B cell (primary cell): ENCODE data around the gene VPS33A. TPM values are rescaled to one million over a fixed set of nuclear protein-coding genes. Genes with fewer than 3 reads are reported as not detected.

Experiments
- ATAC-seq: fragments of 200-7000 bp; cut with Tn5 transposase; one replicate; pipeline ENCODE4 v1.10.0; 2021; ENCODE audit warnings: low read depth, mild to moderate bottlenecking, moderate number of reproducible peaks, moderate library complexity
- CTCF ChIA-PET: fragments of 350-600 bp; sonication (Branson Sonifier 250); formaldehyde crosslinking; loops from one replicate; lab custom pipeline; 2021; ENCODE audit warnings: antibody characterized with exemption, inconsistent platforms; lab: Charles Lee
- POLR2A ChIA-PET: fragments of 350-600 bp; sonication (Branson Sonifier 250); formaldehyde crosslinking; loops from one replicate; lab custom pipeline; 2021; ENCODE audit warnings: antibody characterized with exemption; lab: Charles Lee
- DNase-seq: peaks from one replicate; pipeline ENCODE4 v3.0.0; 2013
- H2AFZ ChIP-seq: 2 replicates; pipeline ENCODE4 v1.6.1; 2012; ENCODE audit warnings: mild to moderate bottlenecking, low read depth, low read length; ENCODE audit not compliant: insufficient read depth, poor library complexity, severe bottlenecking
- H3K27ac ChIP-seq, 2 donors: 1 replicate in 1 of 2; 2 replicates in 1 of 2; pipeline ENCODE4 v1.5.1; 2012 to 2013; ENCODE audit warnings: low read length in 2 of 2, mild to moderate bottlenecking in 2 of 2, moderate library complexity in 1 of 2
- H3K27me3 ChIP-seq, 4 experiments: fragments of 200-600 bp in 1 of 4; sonication (generic) in 1 of 4; replicated peaks in 1 of 4; 1 replicate in 2 of 4; 2 replicates in 2 of 4; pipeline versions ENCODE4 v1.6.1 to v1.7.0; 2013 to 2016; ENCODE audit warnings: low read length in 3 of 4, mild to moderate bottlenecking in 2 of 4, mixed read lengths in 1 of 4, moderate library complexity in 1 of 4; ENCODE audit not compliant: insufficient read depth in 4 of 4, control insufficient read depth in 3 of 4; ENCODE audit errors: control extremely low read depth in 1 of 4
- H3K36me3 ChIP-seq, 2 experiments: replicated peaks in 1 of 2; 1 replicate in 1 of 2; 2 replicates in 1 of 2; pipeline versions ENCODE4 v1.6.1 to v1.7.1; 2013; ENCODE audit warnings: low read length in 1 of 2; ENCODE audit not compliant: insufficient read depth in 2 of 2, control insufficient read depth in 1 of 2; ENCODE audit errors: control extremely low read depth in 1 of 2, extremely low read depth in 1 of 2
- H3K4me1 ChIP-seq, 2 donors: fragments of 200-600 bp in 1 of 2; sonication (generic) in 1 of 2; 1 replicate in 1 of 2; 2 replicates in 1 of 2; pipeline versions ENCODE4 v1.5.1 to v1.6.1; 2013 to 2017; ENCODE audit warnings: low read length in 2 of 2; ENCODE audit not compliant: control insufficient read depth in 2 of 2, insufficient read depth in 2 of 2
- H3K4me2 ChIP-seq: replicated peaks from 2 replicates; pipeline ENCODE3; 2012; ENCODE audit warnings: mild to moderate bottlenecking, low read depth, low read length; ENCODE audit not compliant: poor library complexity, severe bottlenecking
- H3K4me3 ChIP-seq, 5 experiments: fragments of 200-600 bp in 1 of 5; sonication (generic) in 1 of 5; 1 replicate in 3 of 5; 2 replicates in 2 of 5; pipeline versions ENCODE4 v1.5.1 to v1.7.0; 2011 to 2016; ENCODE audit warnings: low read length in 4 of 5, mild to moderate bottlenecking in 4 of 5, low read depth in 2 of 5, control low read depth in 1 of 5, moderate library complexity in 1 of 5; ENCODE audit not compliant: insufficient read depth in 1 of 5; ENCODE audit errors: control extremely low read depth in 1 of 5, extremely low read depth in 1 of 5
- H3K79me2 ChIP-seq: fragments of 200-600 bp; sonication (generic); one replicate; pipeline ENCODE4 v1.6.0; 2016; ENCODE audit warnings: low read length; ENCODE audit not compliant: control insufficient read depth, insufficient read depth
- H3K9ac ChIP-seq: fragments of 200-600 bp; sonication (generic); 2 replicates; pipeline ENCODE4 v1.6.1; 2017; ENCODE audit warnings: mild to moderate bottlenecking, low read length, moderate library complexity
- H3K9me3 ChIP-seq, 3 donors: one replicate each; pipeline versions ENCODE4 v1.6.1 to v1.7.1; 2013; ENCODE audit warnings: low read length in 2 of 3; ENCODE audit not compliant: control insufficient read depth in 2 of 3, insufficient read depth in 1 of 3; ENCODE audit errors: control extremely low read depth in 1 of 3
- H4K20me1 ChIP-seq: 2 replicates; pipeline ENCODE4 v1.6.0; 2012; ENCODE audit warnings: mild to moderate bottlenecking, low read length; ENCODE audit not compliant: insufficient read depth, control insufficient read depth, poor library complexity, severe bottlenecking
- H3K27ac Mint-ChIP-seq: one replicate; pipeline ENCODE4 v1.8.0; 2021; ENCODE audit warnings: mixed read lengths
- H3K27me3 Mint-ChIP-seq: one replicate; pipeline ENCODE4 v1.8.0; 2021; ENCODE audit warnings: mixed read lengths
- H3K4me1 Mint-ChIP-seq: one replicate; pipeline ENCODE4 v1.8.0; 2021; ENCODE audit warnings: mixed read lengths
- H3K4me3 Mint-ChIP-seq: one replicate; pipeline ENCODE4 v1.8.0; 2021; ENCODE audit warnings: mixed read lengths
- H3K9me3 Mint-ChIP-seq: one replicate; pipeline ENCODE4 v1.8.0; 2022; ENCODE audit warnings: mixed read lengths; ENCODE audit not compliant: insufficient read depth
- CTCF ChIP-seq: fragments of 200-600 bp; IDR thresholded peaks from one replicate; pipeline ENCODE4 v1.8.0; 2022; ENCODE audit warnings: antibody characterized with exemption, mild to moderate bottlenecking
- EZH2 ChIP-seq: IDR thresholded peaks from 2 replicates; pipeline ENCODE4 v1.6.1; 2012; ENCODE audit warnings: borderline replicate concordance, low read depth, mild to moderate bottlenecking, moderate library complexity, low read length; ENCODE audit not compliant: insufficient read depth, poor library complexity, severe bottlenecking
- WGBS: methylation state at CpG from one replicate; pipeline ENCODE4 v1.1.5; 2013; ENCODE audit warnings: missing lambda C conversion rate; ENCODE audit not compliant: insufficient coverage; 5-methylcytosine and 5-hydroxymethylcytosine counted together
- intact Hi-C: fragments of 100-400 bp; cut with micrococcal nuclease; formaldehyde crosslinking; loops from one replicate; pipeline ENCODE4 v1.10.0; 2022
- polyA plus RNA-seq: library from polyadenylated mRNA; depleted of rRNA; stranded (reverse); fragments of >200 nt; gene quantifications from 2 replicates; pipeline ENCODE4 v1.2.3, GENCODE V29; 2012
- total RNA-seq, 2 donors: library from RNA; stranded (reverse); fragments of 120-200 nt in 1 of 2; gene quantifications; 1 replicate in 1 of 2; 2 replicates in 1 of 2; pipeline versions ENCODE4 v1.2.3 to v1.2.4, GENCODE V29; 2013 to 2022

Gene VPS33A
- total and polyA plus RNA-seq, 2 donors (not counting 1 experiment from before 2014, with no cell fraction given): 11.1 to 34.9 TPM

GRCh38 chr12:122235741-122236140 is 30.6 kb downstream of the VPS33A start:
- Histone ChIP-seq H3K27me3 (no peaks in the 10 kb centered on the region), H4K20me1 (no peaks in the 10 kb centered on the region), H3K4me3 (no peak overlapping the region), H3K9me3 (no peaks in the 10 kb centered on the region), H3K79me2 (no peaks in the 10 kb centered on the region), H2AFZ (no peak overlapping the region), H3K4me2 (no peak overlapping the region), H3K27ac (no peak overlapping the region), H3K9ac (no peak overlapping the region), H3K36me3 (peaks cover 4 to 63% of the 10 kb centered on the region in 2 experiments), H3K4me1 (no peaks in the 10 kb centered on the region)
- ATAC-seq (no peak), DNase-seq (no peak)
- ChIA-PET CTCF (no interaction called here), POLR2A (no interaction called here)
- WGBS: 98% methylated on average over 5 of the region's 7 CpGs
- Mint-ChIP-seq H3K9me3 (no peaks in the 10 kb centered on the region), H3K4me3 (no peak overlapping the region), H3K27ac (no peak overlapping the region), H3K27me3 (no peaks in the 10 kb centered on the region), H3K4me1 (no peaks in the 10 kb centered on the region)
- TF ChIP-seq CTCF (no peak), EZH2 (no peak)
- intact Hi-C loops: no loop called here

- 100% methylated on average over 3 of the region's 10 CpGs for WGBS
- H3K4me3 Mint-ChIP-seq: no peak overlapping the region
- no peak overlapping the region for H3K4me2 ChIP-seq
- TF ChIP-seq EZH2 (no peak), CTCF (no peak)
- H3K27me3 Mint-ChIP-seq: no peaks in the 10 kb centered on the region
- ChIA-PET POLR2A (no interaction called here), CTCF (interaction anchor here (0.7 kb wide), 1 partner anchor 1014 kb away, joined by 3 read pairs; no protein-coding TSS in a partner anchor)
- H3K27me3 ChIP-seq: no peaks in the 10 kb centered on the region
- ATAC-seq (no peak), DNase-seq (no peak)
- no peak overlapping the region for H3K27ac ChIP-seq
- no peak overlapping the region for H2AFZ ChIP-seq
- H3K4me1 Mint-ChIP-seq: peaks cover 2% of the 10 kb centered on the region
- no peaks in the 10 kb centered on the region for H3K4me1 ChIP-seq
- no peak overlapping the region for H3K4me3 ChIP-seq
- H3K9ac ChIP-seq: no peak overlapping the region
- no peaks in the 10 kb centered on the region for H3K79me2 ChIP-seq
- H3K9me3 ChIP-seq: no peaks in the 10 kb centered on the region
- no peaks in the 10 kb centered on the region for H3K9me3 Mint-ChIP-seq
- intact Hi-C loops: no loop called here
- H4K20me1 ChIP-seq: peaks cover under 1% of the 10 kb centered on the region
- H3K36me3 ChIP-seq: peaks cover 2 to 62% of the 10 kb centered on the region in 2 experiments
- no peak overlapping the region for H3K27ac Mint-ChIP-seq
Observed at GRCh38 chr12:122232691-122233090, 33.6 kb downstream of the VPS33A start.
